Measurements from ENCODE around the gene CSDE1.

DNA sequence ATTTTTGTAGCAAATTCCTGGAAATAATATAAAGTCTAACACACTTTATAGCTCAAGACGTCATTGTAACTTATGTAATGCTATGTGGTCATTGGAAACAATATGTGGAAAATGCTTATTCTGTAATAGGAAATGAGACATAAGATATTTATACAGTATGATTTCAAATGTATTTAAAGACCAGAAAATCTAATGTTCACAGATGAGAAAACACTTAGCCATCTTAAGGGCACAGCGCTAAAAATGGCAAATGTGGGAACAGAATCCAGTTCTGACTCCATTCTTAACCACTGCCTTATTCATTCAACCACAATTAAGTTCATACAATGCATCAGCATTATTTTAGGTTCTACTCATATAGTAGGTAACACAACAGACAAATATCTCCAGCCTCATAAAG, 12.5 kb downstream of the CSDE1 start:
- TF ChIP-seq, protein P1, sequence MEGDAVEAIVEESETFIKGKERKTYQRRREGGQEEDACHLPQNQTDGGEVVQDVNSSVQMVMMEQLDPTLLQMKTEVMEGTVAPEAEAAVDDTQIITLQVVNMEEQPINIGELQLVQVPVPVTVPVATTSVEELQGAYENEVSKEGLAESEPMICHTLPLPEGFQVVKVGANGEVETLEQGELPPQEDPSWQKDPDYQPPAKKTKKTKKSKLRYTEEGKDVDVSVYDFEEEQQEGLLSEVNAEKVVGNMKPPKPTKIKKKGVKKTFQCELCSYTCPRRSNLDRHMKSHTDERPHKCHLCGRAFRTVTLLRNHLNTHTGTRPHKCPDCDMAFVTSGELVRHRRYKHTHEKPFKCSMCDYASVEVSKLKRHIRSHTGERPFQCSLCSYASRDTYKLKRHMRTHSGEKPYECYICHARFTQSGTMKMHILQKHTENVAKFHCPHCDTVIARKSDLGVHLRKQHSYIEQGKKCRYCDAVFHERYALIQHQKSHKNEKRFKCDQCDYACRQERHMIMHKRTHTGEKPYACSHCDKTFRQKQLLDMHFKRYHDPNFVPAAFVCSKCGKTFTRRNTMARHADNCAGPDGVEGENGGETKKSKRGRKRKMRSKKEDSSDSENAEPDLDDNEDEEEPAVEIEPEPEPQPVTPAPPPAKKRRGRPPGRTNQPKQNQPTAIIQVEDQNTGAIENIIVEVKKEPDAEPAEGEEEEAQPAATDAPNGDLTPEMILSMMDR (conservative IDR thresholded peaks at IDR 0.05; ENCODE audit: low read length) = no peak
- TF ChIP-seq EZH2phosphoT487 (IDR thresholded peaks at IDR 0.05; ENCODE audit: borderline replicate concordance) = no peak
